ENCODE results near the gene NCAM2. TPM values are rescaled to one million over a fixed set of nuclear protein-coding genes. Genes with fewer than 3 reads are reported as not detected.

Gene NCAM2
- total RNA-seq, 1 experiment from 2014 or later: not detected

DNA sequence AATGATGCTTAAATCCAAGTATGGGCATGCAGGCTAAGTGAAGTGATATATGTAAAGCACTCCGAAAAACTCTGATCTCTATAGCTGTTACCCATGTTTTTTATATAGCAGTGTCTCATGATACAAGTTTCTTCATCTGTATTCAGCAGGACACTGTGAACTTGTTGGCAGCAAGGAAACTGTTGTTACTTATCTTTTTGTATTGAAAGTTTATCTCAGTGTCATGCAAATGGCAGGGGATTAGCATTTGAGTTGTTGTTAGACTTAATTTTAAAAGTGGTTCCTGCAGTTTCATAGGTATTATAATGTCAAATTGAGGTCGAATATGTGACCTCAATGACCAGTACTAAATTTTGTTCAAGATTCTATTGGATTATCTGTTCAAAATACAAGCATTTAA lies 47.9 kb downstream of the NCAM2 start:
- no peak for DNase-seq (ENCODE audit: low read depth in 1 of 2, low spot score in 2 of 2)
- H3K27me3 ChIP-seq (replicated peaks): no peaks in the 10 kb centered on the region
- H3K4me3 ChIP-seq: no peak overlapping the region
- no peaks in the 10 kb centered on the region for H3K4me1 ChIP-seq (replicated peaks)
- no peaks in the 10 kb centered on the region for H3K9me3 ChIP-seq (replicated peaks)
- H3K27ac ChIP-seq: no peak overlapping the region
- H3K36me3 ChIP-seq: no peaks in the 10 kb centered on the region

- Histone ChIP-seq H3K4me1 (replicated peaks) (no peaks in the 10 kb centered on the region), H3K27me3 (replicated peaks) (no peaks in the 10 kb centered on the region), H3K36me3 (no peaks in the 10 kb centered on the region), H3K27ac (no peak overlapping the region), H3K9me3 (replicated peaks) (no peaks in the 10 kb centered on the region), H3K4me3 (no peak overlapping the region)
- no peak for DNase-seq (ENCODE audit: low read depth in 1 of 2, low spot score in 2 of 2)
Observed at GRCh38 chr21:21051109-21052055, 53.2 kb downstream of the NCAM2 start.

GRCh38 chr21:21052672-21053071 lies 54.5 kb downstream of the NCAM2 start:
- no peaks in the 10 kb centered on the region for H3K4me1 ChIP-seq (replicated peaks)
- no peaks in the 10 kb centered on the region for H3K36me3 ChIP-seq
- no peak overlapping the region for H3K27ac ChIP-seq
- no peaks in the 10 kb centered on the region for H3K27me3 ChIP-seq (replicated peaks)
- no peak overlapping the region for H3K4me3 ChIP-seq
- DNase-seq (ENCODE audit: low read depth in 1 of 2, low spot score in 2 of 2): no peak
- no peaks in the 10 kb centered on the region for H3K9me3 ChIP-seq (replicated peaks)

DNA sequence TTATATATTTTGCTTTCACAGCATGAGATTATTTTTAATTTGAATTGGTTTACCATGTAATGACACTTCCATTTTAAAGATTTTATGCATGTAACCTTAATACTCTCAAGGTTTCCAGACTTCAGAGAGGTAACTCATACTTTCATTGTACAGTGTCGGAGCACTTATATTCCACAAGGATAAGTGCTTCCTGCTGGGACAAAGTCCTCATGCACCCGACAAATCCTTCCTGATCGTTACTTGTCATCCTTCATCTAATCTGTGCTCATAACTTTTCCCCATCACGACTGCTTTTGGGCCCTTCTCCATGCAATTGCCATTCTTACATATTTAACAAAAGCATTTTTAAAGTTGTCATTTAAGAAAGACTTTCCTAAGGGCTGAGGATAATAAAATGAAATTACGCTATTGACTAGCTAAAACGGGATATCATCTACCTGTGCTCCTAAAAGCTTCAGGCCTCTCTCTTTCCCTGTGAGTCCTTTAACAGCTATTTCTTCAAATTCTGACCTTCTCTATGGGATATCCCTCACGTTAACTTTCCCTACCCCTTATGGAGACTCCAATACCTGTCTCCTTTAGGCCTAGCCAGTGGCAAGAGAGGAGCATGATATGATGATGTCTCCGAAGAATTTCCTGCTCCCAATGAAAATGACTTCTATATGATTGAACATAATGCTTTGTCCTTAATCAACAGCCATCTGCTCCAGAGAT lies 59.3 kb downstream of the NCAM2 start:
- Histone ChIP-seq H3K4me3 (no peak overlapping the region), H3K4me1 (replicated peaks) (no peaks in the 10 kb centered on the region), H3K27me3 (replicated peaks) (no peaks in the 10 kb centered on the region), H3K9me3 (replicated peaks) (no peaks in the 10 kb centered on the region), H3K27ac (no peak overlapping the region), H3K36me3 (no peaks in the 10 kb centered on the region)
- no peak for DNase-seq (ENCODE audit: low read depth in 1 of 2, low spot score in 2 of 2)

GRCh38 chr21:21063828-21064227 lies 65.6 kb downstream of the NCAM2 start:
- H3K36me3 ChIP-seq: no peaks in the 10 kb centered on the region
- H3K9me3 ChIP-seq (replicated peaks): no peaks in the 10 kb centered on the region
- H3K27ac ChIP-seq: no peak overlapping the region
- H3K4me3 ChIP-seq: no peak overlapping the region
- no peaks in the 10 kb centered on the region for H3K4me1 ChIP-seq (replicated peaks)
- no peaks in the 10 kb centered on the region for H3K27me3 ChIP-seq (replicated peaks)
- no peak for DNase-seq (ENCODE audit: low read depth in 1 of 2, low spot score in 2 of 2)

GRCh38 chr21:21064353-21064752 lies 66.1 kb downstream of the NCAM2 start:
- H3K27me3 ChIP-seq (replicated peaks): no peaks in the 10 kb centered on the region
- H3K9me3 ChIP-seq (replicated peaks): no peaks in the 10 kb centered on the region
- no peaks in the 10 kb centered on the region for H3K4me1 ChIP-seq (replicated peaks)
- H3K27ac ChIP-seq: no peak overlapping the region
- DNase-seq (ENCODE audit: low read depth in 1 of 2, low spot score in 2 of 2): no peak
- no peaks in the 10 kb centered on the region for H3K36me3 ChIP-seq
- H3K4me3 ChIP-seq: no peak overlapping the region

DNA sequence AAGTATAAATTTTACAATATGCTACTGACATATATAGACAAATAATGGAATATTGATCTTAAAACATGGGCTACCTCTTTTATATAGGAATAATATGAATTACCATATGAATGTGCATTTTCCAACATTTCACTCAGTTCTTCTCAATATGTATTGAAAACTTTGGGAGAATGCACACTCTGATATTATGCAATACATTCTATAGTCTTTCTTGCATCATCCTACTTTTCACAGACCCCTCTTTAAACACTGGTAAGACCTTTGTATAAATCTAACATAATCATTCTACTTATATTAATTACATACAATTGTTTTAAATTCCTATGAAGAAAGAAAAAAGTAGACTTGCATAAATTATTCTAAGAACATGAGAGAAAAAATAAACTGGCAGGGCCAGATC lies 69.2 kb downstream of the NCAM2 start:
- Histone ChIP-seq H3K27me3 (replicated peaks) (no peaks in the 10 kb centered on the region), H3K4me3 (no peak overlapping the region), H3K9me3 (replicated peaks) (no peaks in the 10 kb centered on the region), H3K27ac (no peak overlapping the region), H3K4me1 (replicated peaks) (no peaks in the 10 kb centered on the region), H3K36me3 (no peaks in the 10 kb centered on the region)
- DNase-seq (ENCODE audit: low read depth in 1 of 2, low spot score in 2 of 2): no peak

DNA sequence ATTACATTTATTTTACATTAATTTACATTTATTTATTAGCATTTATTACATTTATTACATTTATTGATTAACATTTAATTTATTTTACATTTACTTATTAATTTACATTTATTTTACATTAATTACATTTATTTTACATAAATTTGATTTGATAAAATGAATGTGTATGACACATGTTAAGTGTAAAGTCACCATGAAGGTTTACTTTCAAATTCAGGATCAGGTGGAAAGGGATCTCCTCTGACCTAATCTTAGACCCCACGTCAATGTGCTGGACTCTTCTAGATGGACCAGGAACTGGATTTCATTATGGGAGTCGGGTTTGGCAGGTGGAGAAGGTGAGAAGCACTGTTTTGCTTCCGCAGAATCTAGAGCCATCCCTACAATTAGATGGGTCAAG lies 76.1 kb downstream of the NCAM2 start:
- 0 out of 2 replicates have a peak, but pooled peaks cover 4% of the 10 kb centered on the region for H3K9me3 ChIP-seq (replicated peaks)
- H3K27ac ChIP-seq: no peak overlapping the region
- H3K27me3 ChIP-seq (replicated peaks): no peaks in the 10 kb centered on the region
- H3K36me3 ChIP-seq: no peaks in the 10 kb centered on the region
- H3K4me3 ChIP-seq: no peak overlapping the region
- no peaks in the 10 kb centered on the region for H3K4me1 ChIP-seq (replicated peaks)
- DNase-seq (ENCODE audit: low read depth in 1 of 2, low spot score in 2 of 2): no peak

DNA sequence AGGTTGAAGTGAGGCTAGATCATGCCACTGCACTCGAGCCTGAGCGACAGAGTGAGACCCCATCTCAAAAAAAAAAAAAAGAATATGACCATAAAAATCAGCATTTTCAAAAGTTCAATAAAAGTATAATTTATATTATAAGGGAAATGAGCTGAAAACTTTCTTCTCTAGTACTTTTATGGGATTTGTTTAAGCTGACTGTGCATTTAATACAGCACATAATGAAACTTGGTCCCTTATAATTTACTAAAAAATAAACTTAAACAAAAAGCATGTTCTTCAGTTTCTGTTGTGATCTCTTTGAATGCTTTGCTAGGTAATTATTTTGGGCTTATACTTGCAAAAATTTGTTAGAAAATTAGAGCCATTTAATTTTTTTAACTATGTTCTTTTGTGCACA lies 77.8 kb downstream of the NCAM2 start:
- H3K9me3 ChIP-seq (replicated peaks): 0 out of 2 replicates have a peak, but pooled peaks cover 4% of the 10 kb centered on the region
- H3K27ac ChIP-seq: no peak overlapping the region
- no peaks in the 10 kb centered on the region for H3K36me3 ChIP-seq
- DNase-seq (ENCODE audit: low read depth in 1 of 2, low spot score in 2 of 2): no peak
- no peak overlapping the region for H3K4me3 ChIP-seq
- H3K27me3 ChIP-seq (replicated peaks): no peaks in the 10 kb centered on the region
- H3K4me1 ChIP-seq (replicated peaks): no peaks in the 10 kb centered on the region

DNA sequence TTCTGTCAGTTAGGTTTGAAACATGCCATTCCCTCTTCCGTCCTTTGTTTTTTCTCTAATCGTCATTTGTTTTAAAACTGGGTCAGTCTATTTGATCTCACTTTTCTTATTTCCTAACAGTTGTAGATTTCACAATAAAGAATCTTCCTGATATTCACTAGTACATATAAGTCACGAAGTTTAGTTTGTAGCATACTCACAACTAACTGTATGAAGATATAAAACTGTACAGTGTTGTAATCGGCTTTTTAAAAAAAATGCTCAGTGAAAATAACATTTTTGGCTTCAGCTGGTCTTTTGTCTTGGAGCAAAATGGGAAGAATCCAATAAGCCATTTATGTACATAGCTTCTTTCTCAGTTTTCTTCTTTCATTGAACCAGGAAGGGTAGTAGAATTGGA lies 78.3 kb downstream of the NCAM2 start:
- H3K27ac ChIP-seq: no peak overlapping the region
- no peaks in the 10 kb centered on the region for H3K4me1 ChIP-seq (replicated peaks)
- H3K27me3 ChIP-seq (replicated peaks): no peaks in the 10 kb centered on the region
- no peak for DNase-seq (ENCODE audit: low read depth in 1 of 2, low spot score in 2 of 2)
- 0 out of 2 replicates have a peak, but pooled peaks cover 4% of the 10 kb centered on the region for H3K9me3 ChIP-seq (replicated peaks)
- H3K4me3 ChIP-seq: no peak overlapping the region
- no peaks in the 10 kb centered on the region for H3K36me3 ChIP-seq

GRCh38 chr21:21079646-21080045 lies 81.4 kb downstream of the NCAM2 start:
- Histone ChIP-seq H3K27ac (no peak overlapping the region), H3K9me3 (replicated peaks) (0 out of 2 replicates have a peak, but pooled peaks cover 1% of the 10 kb centered on the region), H3K27me3 (replicated peaks) (no peaks in the 10 kb centered on the region), H3K4me3 (no peak overlapping the region), H3K4me1 (replicated peaks) (no peaks in the 10 kb centered on the region), H3K36me3 (no peaks in the 10 kb centered on the region)
- DNase-seq (ENCODE audit: low read depth in 1 of 2, low spot score in 2 of 2): no peak

DNA sequence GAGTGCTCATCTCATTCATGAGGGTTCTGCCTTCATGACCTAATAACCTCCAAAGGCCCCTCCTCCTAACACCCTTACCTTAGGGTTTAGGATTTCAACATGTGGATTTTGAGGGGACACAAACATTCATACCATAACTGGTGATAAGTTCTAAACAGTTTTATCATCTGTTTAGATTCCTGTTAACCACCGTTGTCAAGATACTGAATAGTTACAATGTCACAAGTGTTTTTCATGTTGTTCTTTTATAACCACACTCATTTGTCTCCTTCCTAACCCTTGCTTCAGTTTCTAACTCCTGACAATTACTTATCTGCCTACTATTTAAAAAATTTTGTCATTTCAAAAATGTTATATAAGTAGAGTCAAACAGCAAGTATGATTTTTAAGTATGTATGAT lies 86.0 kb downstream of the NCAM2 start:
- Histone ChIP-seq H3K27ac (no peak overlapping the region), H3K9me3 (replicated peaks) (no peaks in the 10 kb centered on the region), H3K27me3 (replicated peaks) (no peaks in the 10 kb centered on the region), H3K4me3 (no peak overlapping the region), H3K36me3 (no peaks in the 10 kb centered on the region), H3K4me1 (replicated peaks) (no peaks in the 10 kb centered on the region)
- DNase-seq (ENCODE audit: low read depth in 1 of 2, low spot score in 2 of 2): no peak

DNA sequence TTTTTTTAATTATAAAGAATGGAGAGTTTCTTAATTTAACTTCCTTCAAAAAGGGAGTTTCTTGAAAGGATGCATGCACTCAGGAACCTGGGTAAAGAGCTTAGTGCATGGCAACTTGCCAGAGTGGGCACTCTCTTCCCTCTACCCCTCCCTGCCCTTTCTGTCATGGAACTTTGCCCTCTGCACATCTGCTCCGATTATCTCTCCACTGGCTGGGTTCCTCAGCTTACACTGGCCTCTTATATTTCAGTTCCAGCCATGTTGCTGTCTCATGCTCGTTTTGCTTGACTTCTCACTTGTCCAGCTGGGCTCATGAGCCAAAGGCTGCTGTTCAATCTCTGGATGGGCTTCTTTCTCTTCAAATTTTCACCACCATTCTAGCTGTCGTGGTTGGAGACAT lies 87.0 kb downstream of the NCAM2 start:
- H3K27me3 ChIP-seq (replicated peaks): no peaks in the 10 kb centered on the region
- no peak for DNase-seq (ENCODE audit: low read depth in 1 of 2, low spot score in 2 of 2)
- H3K36me3 ChIP-seq: no peaks in the 10 kb centered on the region
- no peaks in the 10 kb centered on the region for H3K9me3 ChIP-seq (replicated peaks)
- no peak overlapping the region for H3K4me3 ChIP-seq
- no peaks in the 10 kb centered on the region for H3K4me1 ChIP-seq (replicated peaks)
- no peak overlapping the region for H3K27ac ChIP-seq

DNA sequence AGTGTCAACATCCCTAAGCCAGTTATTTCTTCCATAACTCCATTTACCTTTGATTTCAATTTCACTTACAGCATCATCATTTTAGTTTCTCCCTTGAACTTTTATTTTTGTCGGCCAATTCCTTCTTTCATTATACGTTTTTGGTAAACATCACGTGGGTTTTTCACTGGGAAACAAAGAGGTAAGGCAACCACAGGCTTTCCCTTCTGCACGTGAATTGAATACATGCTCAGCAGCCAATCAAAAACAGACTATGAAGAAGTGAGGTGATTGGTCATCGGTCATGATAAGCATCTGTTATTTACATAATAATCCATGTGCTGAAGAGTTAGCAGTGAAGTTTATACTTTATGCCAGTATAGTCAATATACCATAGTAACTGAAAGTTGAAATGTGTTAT lies 98.7 kb downstream of the NCAM2 start:
- H3K4me3 ChIP-seq: no peak overlapping the region

More for the DNA sequence above, 98.7 kb downstream of the NCAM2 start:
- H3K4me1 ChIP-seq (replicated peaks): no peaks in the 10 kb centered on the region
- no peak for DNase-seq (ENCODE audit: low read depth in 1 of 2, low spot score in 2 of 2)
- H3K9me3 ChIP-seq (replicated peaks): no peaks in the 10 kb centered on the region
- no peaks in the 10 kb centered on the region for H3K27me3 ChIP-seq (replicated peaks)
- no peaks in the 10 kb centered on the region for H3K36me3 ChIP-seq
- no peak overlapping the region for H3K27ac ChIP-seq

Data from SJSA1 (cell line).